ENCODE results near the gene SLF2. TPM values are rescaled to one million over a fixed set of nuclear protein-coding genes. Genes with fewer than 3 reads are reported as not detected.

The SLF2 gene
- total and polyA plus RNA-seq, 2 of the 13 experiments (the other 11 are each of a cell fraction or from before 2014, with no cell fraction given), result 12.2 to 48.1 TPM

DNA sequence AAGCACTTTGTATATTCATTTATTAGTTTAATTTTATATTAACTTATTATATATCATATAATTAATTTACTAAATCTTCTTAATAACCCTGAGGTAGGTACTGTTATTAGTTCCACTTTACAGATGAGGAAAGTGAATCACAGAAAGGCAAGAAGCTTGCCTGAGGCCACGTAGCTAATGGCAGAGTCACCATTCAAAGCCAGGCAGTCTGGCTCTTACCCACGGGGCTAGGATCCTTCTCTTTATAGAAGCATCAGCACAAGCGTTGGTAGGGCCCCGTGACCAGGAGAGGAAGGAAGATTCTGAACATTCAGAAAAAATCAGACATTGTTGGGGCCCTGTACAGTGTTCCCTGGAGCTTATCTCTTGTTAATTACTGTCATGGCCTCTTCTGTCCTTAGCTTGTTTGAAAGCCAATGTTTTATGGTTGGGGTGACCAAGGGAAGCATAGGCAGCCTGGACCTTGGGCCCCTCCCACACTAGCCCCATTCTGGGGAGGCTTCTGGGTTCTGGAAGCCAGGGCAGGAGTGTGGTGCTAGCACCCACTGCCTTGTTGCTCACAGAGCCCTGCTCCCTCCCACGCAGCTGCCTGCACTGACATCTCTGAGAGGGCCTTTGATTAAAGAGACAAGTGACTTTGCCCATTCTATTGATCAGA is 31.1 kb upstream of the SLF2 start:
- peaks cover 84% of the 10 kb centered on the region for H3K4me1 ChIP-seq (ENCODE audit: insufficient read depth, low read length)
- no peaks in the 10 kb centered on the region for H3K27me3 ChIP-seq (ENCODE audit: control insufficient read depth in 1 of 2, insufficient read depth in 2 of 2, low read length in 2 of 2)
- peak overlapping the region; percentile 76 for H3K27ac ChIP-seq (ENCODE audit: extremely low read length, insufficient read depth, low read length)
- DNase-seq (ENCODE audit: low spot score), result no peak
- peak overlapping the region; percentile 67; the same call in 1 of the 2 replicates for H3K4me2 ChIP-seq (ENCODE audit: low read depth, low read length)
- H3K9ac ChIP-seq (ENCODE audit: insufficient read depth, low read depth, low read length), result no peak overlapping the region
- H3K9me3 ChIP-seq (ENCODE audit: low read length), result no peaks in the 10 kb centered on the region
- intact Hi-C loops (cut with micrococcal nuclease; ENCODE audit: unreplicated experiment), result loop anchor here (1.0 kb wide), 1 partner anchor 53 kb away; no protein-coding TSS in a partner anchor
- no peak overlapping the region for H3K4me3 ChIP-seq (replicated peaks in 1 of 3; ENCODE audit: insufficient read depth in 1 of 3, low read depth in 2 of 3, low read length in 3 of 3)
- BruUV-seq (replicated peaks), result no TSS peak
- no peaks in the 10 kb centered on the region for H4K20me1 ChIP-seq (ENCODE audit: insufficient read depth, low read length)
- FAIRE-seq, result no peak
- in situ Hi-C loops (cut with HindIII; ENCODE audit: extremely low pct_ligation_motif_present, low pct_unique_long_range_greater_than_20kb), result loop anchor here (25.0 kb wide), 1 partner anchor 544 kb away; the partner anchor contains the start of genes PKD2L1 and SCD
- no peak overlapping the region for H2AFZ ChIP-seq (ENCODE audit: low read length)
- no peaks in the 10 kb centered on the region for H3K36me3 ChIP-seq (replicated peaks in 1 of 2; ENCODE audit: control insufficient read depth in 1 of 2, insufficient read depth in 2 of 2, low read length in 2 of 2)
- H3K79me2 ChIP-seq (ENCODE audit: insufficient read depth, low read length), result no peaks in the 10 kb centered on the region
- CTCF ChIA-PET (ENCODE audit: low intra/inter-chr PET ratio, low total read pairs), result no interaction called here
- 2% methylated on average over 4 of the region's 5 CpGs for WGBS (ENCODE audit: low lambda C conversion rate)
- ATAC-seq, result peak; percentile 13
- TF ChIP-seq NONO (IDR thresholded peaks at IDR 0.05) (no peak), NONO (CRISPR knock-in tag; conservative IDR thresholded peaks at IDR 0.05) (0 out of 2 replicates have a peak, but pooled peaks have one; percentile 15), ZNF629 (CRISPR knock-in tag; conservative IDR thresholded peaks at IDR 0.05) (0 out of 2 replicates have a peak, but pooled peaks have one; percentile 13), ZNF792 (CRISPR knock-in tag; IDR thresholded peaks at IDR 0.05) (no peak), SMAD1 (CRISPR knock-in tag; IDR thresholded peaks at IDR 0.05; ENCODE audit: borderline replicate concordance, low read depth) (no peak), ZNF672 (CRISPR knock-in tag; IDR thresholded peaks at IDR 0.05) (no peak), CHCHD3 (CRISPR knock-in tag; IDR thresholded peaks at IDR 0.05) (no peak), BORCS8-MEF2B (CRISPR knock-in tag; IDR thresholded peaks at IDR 0.05) (no peak), RFX3 (CRISPR knock-in tag; IDR thresholded peaks at IDR 0.05) (no peak)
- TF ChIP-seq, protein P1, sequence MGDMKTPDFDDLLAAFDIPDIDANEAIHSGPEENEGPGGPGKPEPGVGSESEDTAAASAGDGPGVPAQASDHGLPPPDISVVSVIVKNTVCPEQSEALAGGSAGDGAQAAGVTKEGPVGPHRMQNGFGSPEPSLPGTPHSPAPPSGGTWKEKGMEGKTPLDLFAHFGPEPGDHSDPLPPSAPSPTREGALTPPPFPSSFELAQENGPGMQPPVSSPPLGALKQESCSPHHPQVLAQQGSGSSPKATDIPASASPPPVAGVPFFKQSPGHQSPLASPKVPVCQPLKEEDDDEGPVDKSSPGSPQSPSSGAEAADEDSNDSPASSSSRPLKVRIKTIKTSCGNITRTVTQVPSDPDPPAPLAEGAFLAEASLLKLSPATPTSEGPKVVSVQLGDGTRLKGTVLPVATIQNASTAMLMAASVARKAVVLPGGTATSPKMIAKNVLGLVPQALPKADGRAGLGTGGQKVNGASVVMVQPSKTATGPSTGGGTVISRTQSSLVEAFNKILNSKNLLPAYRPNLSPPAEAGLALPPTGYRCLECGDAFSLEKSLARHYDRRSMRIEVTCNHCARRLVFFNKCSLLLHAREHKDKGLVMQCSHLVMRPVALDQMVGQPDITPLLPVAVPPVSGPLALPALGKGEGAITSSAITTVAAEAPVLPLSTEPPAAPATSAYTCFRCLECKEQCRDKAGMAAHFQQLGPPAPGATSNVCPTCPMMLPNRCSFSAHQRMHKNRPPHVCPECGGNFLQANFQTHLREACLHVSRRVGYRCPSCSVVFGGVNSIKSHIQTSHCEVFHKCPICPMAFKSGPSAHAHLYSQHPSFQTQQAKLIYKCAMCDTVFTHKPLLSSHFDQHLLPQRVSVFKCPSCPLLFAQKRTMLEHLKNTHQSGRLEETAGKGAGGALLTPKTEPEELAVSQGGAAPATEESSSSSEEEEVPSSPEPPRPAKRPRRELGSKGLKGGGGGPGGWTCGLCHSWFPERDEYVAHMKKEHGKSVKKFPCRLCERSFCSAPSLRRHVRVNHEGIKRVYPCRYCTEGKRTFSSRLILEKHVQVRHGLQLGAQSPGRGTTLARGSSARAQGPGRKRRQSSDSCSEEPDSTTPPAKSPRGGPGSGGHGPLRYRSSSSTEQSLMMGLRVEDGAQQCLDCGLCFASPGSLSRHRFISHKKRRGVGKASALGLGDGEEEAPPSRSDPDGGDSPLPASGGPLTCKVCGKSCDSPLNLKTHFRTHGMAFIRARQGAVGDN (CRISPR knock-in tag; IDR thresholded peaks at IDR 0.05), result peak; percentile 31; the same call in 1 of the 2 replicates
- TF ChIP-seq, protein P2, sequence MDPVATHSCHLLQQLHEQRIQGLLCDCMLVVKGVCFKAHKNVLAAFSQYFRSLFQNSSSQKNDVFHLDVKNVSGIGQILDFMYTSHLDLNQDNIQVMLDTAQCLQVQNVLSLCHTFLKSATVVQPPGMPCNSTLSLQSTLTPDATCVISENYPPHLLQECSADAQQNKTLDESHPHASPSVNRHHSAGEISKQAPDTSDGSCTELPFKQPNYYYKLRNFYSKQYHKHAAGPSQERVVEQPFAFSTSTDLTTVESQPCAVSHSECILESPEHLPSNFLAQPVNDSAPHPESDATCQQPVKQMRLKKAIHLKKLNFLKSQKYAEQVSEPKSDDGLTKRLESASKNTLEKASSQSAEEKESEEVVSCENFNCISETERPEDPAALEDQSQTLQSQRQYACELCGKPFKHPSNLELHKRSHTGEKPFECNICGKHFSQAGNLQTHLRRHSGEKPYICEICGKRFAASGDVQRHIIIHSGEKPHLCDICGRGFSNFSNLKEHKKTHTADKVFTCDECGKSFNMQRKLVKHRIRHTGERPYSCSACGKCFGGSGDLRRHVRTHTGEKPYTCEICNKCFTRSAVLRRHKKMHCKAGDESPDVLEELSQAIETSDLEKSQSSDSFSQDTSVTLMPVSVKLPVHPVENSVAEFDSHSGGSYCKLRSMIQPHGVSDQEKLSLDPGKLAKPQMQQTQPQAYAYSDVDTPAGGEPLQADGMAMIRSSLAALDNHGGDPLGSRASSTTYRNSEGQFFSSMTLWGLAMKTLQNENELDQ (CRISPR knock-in tag; IDR thresholded peaks at IDR 0.05; ENCODE audit: borderline replicate concordance), result no peak
- POLR2A ChIA-PET, result interaction anchor here (0.6 to 4.1 kb wide), 12 partner anchors 10 to 540 kb away, joined by 3 to 34 read pairs (median 4); partner anchors contain the start of genes HIF1AN, KAZALD1 and SLF2

All from HepG2 (cell line).